ENCODE results near the gene INKA2.

INKA2 gene

DNA sequence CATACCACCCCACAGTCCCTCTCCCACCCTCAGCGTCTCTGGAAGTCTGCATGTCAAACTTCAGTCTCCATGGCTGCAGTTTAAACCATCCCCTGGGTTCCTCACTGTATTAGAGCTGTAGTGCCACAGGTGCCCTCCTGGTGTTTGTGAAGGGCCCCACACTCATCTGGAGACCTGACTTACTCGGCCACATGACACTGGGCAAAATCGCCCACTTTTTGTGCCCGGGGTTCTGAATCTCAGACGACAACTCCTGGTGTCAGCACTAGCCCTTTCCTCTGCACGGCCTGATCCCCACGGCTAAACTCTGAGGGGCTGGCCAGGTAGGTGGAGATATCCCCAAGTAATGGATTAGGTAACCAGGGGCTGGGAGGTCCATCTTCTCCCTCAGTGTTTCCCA, 6.5 kb downstream of the INKA2 start:
- no peak for DNase-seq (ENCODE audit: low spot score)

DNA sequence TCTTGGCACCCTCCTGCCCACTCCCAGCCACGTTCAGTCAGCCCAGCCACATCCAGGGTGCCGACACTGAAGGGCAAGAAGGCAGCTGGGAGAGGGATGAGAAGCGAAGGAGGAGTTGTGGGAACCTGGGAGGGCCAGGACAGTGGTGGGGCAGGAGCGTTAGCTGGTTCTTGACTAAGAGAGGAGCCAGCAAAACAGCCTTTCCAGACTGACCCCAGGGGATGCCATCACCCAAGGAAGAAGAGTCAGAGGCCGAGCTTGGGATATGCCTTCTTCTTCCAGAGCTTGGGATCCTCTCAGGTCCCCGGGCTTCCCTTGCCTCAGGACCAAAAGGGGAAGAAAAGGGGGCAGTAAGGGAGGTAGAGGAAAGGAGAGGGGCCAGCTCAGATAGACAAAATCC, 7.2 kb downstream of the INKA2 start:
- no peak for DNase-seq (ENCODE audit: low spot score)

GRCh38 chr1:111730706-111731105, 8.5 kb downstream of the INKA2 start:
- DNase-seq (ENCODE audit: low spot score) = no peak

DNA sequence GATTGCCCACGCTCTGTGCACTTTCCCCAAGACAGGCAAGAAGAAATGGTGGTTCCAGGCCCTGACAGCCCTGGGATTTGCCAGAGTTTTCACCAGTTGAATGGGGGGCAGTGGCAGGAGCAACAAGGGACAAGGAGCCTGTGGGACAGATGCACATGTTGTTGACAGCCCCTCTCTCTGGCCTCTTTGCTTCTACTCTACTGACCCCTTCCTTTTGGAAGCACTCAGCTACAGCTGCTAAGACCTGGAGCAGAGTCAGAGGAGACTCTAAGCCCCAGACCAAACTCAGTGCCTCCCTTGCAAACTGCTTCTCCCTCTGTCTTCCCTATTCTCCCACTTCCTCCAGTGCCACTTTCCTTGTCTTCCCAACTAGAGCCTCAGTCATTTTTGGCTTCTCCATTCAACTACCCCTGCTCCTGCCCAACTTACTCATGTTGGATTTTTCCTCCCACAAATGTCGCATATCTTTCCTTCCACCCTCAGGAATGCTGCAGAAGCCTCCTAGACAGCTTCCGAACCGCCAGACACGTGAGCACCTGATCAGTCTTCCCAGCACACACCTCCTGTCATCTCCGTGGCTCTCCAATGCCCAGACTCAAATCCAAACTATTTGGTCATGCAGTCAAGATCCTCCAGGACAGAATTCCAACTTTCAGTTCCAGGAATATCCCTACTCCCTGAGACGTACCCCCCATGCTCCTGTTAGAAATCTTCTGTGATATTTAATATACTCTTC, 9.1 kb downstream of the INKA2 start:
- no peak for DNase-seq (ENCODE audit: low spot score)

DNA sequence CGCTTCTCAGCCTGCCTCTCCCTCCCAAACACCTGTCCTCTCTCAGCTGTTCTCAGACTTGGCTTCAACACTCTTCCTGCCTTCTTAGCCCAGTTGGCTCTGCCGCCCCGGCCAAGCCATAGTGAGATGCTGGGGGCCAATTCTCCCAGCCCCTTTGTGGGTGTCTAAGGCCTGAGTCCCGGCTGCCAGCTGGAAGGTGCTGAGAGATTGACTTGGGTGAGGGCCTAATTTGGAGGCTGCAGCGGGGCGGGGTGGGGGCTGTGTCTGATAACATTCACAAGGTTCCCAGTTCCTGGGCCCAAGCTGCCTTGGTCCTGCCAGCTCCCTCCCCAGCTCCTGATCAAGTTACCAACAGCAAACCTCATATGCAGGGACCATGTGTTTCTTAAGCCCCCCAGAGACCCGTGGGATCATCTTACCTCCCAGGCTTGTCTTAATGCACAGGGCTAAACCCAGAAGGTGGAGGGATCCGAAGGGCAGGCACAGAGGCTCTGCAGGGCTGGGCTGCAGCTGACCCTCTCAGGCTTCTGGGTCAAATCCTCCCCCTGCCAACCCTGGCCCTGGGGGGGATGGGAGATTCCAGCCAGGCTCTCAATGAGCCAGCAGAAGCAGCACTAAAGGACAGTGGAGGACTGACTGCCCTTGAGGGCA, 9.8 kb downstream of the INKA2 start:
- DNase-seq (ENCODE audit: low spot score) = no peak

DNA sequence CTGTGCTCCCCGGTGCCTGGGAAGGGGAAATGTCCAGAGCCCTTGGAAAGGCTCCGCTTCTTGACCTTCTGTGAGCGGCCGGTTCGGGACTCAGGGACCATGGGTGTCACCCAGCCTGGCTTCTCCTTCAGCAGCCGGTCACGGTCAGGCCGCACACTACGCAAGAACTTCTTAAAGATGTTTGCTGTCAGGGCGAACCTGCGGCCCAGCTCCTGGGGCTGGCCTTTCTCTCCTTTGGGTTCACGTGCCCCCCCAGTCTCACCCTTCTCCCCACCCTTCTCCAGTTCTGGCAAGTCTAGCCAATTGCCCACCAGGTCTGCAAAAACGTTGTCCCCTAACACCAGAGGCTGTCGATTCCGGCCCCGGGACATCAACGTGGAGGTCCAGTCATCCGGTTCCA, 12.1 kb downstream of the INKA2 start:
- DNase-seq (ENCODE audit: low spot score) = no peak

DNA sequence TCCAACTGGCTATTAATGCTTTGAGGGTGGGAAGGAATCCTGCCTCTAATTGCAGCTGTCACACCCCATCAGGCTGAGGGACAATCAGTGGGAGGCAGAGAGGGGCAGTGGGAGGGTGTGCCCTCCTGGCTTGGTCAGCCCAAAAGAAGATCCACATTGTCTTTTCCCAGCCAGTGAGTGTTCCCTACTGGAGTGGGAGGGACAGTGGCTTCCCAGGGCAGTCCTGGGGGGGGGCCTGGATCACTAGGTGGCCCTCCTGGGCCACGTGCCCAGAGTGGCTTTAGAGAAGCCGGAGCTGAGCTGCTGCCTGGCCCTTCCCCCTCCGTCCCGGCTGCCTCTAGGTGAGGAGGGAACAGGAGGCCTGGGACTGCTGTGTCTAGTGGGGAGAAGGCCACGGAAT, 14.0 kb downstream of the INKA2 start:
- no peak for DNase-seq (ENCODE audit: low spot score)

- DNase-seq (ENCODE audit: low spot score) = no peak
These were observed 15.3 kb downstream of the INKA2 start for GRCh38 chr1:111723871-111724270.

- no peak for DNase-seq (ENCODE audit: low spot score)
These were observed 15.9 kb downstream of the INKA2 start for GRCh38 chr1:111723091-111723806.

DNA sequence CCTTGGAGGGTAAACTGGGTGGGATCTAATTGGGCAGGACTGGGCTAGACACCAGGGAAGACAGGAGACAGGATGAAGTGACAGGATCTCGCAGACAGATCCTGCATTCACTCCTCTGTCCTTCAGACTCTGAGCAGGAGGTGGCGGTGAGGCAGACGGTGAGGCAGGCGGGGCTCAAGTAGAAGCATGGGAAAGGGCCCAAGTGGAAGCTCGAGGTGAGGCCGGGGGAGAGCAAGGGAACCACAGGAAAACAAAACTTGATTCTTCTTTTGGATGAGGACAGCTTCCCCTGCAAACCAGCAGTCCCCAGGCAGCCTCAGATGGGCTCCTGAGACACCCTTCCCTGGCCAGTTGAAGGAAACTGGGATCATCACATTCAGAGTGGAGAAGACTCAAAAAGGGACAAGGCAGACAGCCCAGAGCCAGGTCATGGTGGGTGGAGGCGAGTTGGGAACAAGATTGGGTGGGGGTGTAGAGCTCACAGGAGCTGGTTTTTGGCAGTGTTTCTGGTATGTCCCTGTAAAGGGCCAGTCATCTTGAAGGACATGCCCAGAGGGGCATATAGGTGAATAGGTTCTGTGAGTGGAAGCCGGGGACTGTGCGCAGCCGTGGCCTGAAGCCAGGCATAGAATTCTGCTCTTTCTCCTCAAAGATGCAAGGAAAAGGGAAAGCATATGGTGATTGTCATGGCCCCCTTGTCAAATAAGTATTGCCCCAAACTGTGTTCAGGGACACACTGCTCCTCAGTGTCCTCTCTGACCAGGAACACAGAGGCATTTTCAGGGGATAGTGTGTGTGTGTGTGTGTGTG, 18.0 kb downstream of the INKA2 start:
- DNase-seq (ENCODE audit: low spot score) = no peak

GRCh38 chr1:111720274-111720976, 18.8 kb downstream of the INKA2 start:
- no peak for DNase-seq (ENCODE audit: low spot score)

GRCh38 chr1:111719674-111720132, 19.5 kb downstream of the INKA2 start:
- DNase-seq (ENCODE audit: low spot score) = no peak

DNA sequence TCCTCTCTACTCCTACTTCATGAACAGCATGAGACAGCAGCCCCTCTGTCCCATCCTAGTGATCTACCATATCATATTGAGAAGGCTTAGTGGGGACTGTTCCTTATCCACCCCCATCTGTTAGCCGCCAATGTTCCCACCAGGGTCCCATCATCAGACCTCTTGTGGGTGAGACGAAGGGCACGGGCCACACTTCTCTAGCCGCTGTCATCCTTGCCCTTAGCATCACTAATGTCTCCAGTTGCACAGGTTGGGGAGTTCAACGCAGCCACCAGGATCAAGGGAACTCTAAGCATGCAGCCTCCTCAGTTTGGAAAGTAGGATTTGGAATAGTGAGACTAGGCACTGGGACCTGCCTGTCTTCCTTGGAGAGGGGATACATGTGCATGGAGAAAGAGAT, 20.1 kb downstream of the INKA2 start:
- DNase-seq (ENCODE audit: low spot score) = no peak

DNA sequence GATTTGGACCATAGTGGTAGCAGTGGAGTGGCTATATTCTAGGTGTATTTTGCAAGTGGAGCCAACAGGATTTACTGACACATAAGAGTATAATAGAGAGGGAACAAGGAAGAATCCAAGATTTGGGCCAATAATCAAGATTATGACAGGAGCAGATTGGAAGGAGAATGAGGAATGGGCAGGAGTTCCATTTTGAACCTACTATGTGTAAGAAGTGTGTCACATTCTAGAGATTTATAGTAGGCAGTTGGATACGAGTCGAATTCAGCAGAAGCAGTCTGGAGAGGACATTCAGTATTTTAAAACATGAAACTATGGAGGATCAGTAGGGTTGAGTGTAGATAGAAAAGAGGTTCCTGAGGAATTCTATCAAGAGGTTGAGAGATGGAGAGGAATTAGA, 21.7 kb downstream of the INKA2 start:
- no peak for DNase-seq (ENCODE audit: low spot score)

DNA sequence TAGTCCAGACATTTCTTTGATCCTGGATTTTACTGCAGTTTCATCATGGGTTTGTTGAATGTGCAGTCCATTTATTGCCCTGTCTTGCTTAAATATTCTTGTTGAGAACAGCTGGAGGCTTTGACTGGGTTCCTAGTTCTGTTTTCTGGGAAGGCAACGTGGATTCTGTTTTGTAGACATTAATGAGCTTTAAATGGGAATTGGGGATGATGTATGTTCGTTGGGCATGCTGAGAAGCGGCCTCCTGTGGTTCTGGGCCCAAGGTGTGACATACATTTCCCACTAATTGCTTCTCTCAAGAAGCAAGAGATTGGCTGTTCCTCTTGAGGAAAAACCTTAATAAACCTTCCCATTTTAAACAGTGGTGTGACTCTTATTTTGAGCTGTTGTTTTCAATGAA, 22.9 kb downstream of the INKA2 start:
- no peak for DNase-seq (ENCODE audit: low spot score)

DNA sequence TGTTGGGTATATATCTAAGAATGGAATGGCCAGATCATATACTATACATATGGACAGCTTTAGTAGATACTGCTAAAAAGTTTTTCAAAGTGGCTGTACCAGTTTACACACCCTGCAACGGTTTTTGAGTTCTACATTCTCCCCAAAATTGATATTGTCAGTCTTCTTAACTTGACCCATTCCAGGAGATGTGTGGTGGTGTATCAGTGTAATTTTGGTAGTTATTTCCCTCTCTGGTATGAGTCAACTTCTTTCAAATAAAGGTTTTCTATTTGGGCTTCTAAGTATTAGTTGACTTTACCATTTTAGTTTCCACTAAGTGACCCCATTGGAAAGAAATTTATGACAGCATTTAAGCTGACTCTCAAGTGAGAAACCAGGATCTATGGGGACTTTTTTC, 29.2 kb downstream of the INKA2 start:
- no peak for DNase-seq (ENCODE audit: low spot score)

DNA sequence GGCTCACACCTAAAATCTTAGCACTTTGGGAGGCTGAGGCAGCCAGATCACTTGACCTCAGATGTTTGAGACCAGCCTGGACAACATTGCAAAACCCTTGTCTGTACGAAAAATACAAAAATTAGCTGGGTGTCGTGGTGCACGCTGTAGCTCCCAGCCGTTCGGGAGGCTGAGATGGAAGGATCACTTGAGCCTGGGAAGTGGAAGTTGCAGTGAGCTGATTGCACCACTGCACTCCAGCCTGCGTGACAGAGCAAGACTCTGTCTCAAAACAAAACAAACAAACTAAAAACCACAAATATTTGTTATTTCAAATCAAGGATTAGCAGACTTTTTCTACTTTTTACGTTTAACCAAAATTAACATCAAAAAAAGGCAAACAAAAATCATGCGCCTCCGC, 31.3 kb downstream of the INKA2 start:
- DNase-seq (ENCODE audit: low spot score) = no peak

GRCh38 chr1:111706921-111707320, 32.3 kb downstream of the INKA2 start:
- DNase-seq (ENCODE audit: low spot score) = no peak

DNA sequence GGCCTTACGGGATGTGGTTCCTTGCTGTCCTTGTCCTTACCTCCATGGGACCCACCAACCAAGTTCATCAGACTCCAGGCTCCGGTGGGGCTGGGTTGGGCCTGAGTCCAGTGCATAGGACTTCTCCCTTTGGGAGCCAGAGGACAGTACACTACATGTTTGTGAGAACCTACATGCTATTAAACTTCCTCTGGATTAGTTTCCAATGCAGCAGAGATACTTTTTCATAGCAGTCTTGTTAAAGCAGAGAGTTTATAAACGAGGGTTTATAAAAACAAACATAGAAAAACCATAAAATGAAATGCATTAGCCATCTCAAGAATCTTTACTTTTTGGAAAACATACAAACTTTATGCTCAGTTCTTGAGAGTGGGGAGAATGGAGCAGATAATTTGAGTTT, 33.4 kb downstream of the INKA2 start:
- no peak for DNase-seq (ENCODE audit: low spot score)

GRCh38 chr1:111704776-111705175, 34.4 kb downstream of the INKA2 start:
- DNase-seq (ENCODE audit: low spot score) = no peak

DNA sequence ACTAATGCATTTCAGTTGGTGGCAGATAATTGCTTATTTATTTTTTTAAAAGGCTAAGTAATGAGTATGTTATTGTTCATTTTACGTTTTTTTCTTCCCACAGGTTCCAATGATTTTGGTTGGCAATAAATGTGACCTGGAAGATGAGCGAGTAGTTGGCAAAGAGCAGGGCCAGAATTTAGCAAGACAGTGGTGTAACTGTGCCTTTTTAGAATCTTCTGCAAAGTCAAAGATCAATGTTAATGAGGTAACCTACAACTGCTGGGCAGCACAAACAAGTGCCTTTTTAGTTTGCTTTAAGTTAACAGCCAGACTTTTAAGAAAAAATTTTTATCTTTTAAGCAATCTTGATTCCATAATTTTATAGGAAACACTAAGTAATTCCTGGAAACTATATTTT, 35.0 kb downstream of the INKA2 start:
- DNase-seq (ENCODE audit: low spot score) = no peak
